ENCODE data around the gene ZBTB16.

- no peak for TF ChIP-seq CTCF (IDR thresholded peaks at IDR 0.05)
- TF ChIP-seq POLR2A (IDR thresholded peaks at IDR 0.05): no peak
Observed at GRCh38 chr11:114085965-114086793, 26.7 kb downstream of the ZBTB16 start.

Measured in ovary (tissue), 3 donors.